Embryonic facial prominence (tissue), 1 donor: Measurements from ENCODE around the gene HAGHL.
"Not testable (repeated sequence)": the region's sequence is repeated elsewhere in the genome, so short reads cannot be mapped to it uniquely, and the experiment has no call there.

Experiments used
- DNase-seq: peaks from one replicate; pipeline ENCODE4 v3.0.0-alpha.2; 2016; ENCODE audit errors: extremely low spot score

HAGHL gene

DNA sequence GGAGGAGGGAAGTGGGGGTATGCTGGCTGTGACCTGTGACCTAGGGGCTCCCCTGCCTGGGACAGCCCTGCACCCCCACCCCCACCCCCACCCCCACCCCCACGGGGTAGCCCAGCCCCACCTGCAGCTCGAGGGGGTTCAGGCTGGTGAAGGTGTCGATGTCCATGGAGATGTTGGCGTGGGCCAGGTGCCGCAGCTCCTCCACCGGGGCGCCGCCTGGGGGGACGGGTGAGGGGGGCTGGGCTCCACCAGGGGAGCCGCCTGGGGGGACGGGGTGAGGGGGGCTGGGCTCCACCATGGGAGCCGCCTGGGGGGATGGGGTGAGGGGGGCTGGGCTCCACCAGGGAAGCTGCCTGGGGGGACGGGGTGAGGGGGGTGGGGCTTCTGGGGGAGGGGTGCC lies 43.5 kb downstream of the HAGHL start:
- no peak for DNase-seq

DNA sequence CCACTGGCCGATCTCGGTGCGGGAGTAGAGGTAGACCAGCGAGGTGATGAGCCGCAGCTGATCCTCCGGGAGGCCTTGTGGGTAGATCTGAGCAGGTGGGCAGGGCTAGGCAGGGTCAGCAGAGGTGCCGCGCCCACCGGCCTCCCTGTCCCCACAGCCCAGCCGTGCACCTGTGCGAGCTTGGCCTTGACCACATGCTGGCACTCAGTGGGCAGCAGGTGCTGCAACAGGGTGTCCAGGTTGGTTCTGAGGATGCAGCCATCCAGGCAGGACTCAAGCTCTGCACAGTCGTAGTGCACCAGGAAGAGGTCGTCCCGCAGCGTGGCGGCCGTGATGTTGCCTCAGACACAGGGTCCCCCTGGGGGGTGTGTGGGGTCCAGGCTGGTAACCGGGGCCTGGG lies 46.1 kb downstream of the HAGHL start:
- no peak for DNase-seq

DNA sequence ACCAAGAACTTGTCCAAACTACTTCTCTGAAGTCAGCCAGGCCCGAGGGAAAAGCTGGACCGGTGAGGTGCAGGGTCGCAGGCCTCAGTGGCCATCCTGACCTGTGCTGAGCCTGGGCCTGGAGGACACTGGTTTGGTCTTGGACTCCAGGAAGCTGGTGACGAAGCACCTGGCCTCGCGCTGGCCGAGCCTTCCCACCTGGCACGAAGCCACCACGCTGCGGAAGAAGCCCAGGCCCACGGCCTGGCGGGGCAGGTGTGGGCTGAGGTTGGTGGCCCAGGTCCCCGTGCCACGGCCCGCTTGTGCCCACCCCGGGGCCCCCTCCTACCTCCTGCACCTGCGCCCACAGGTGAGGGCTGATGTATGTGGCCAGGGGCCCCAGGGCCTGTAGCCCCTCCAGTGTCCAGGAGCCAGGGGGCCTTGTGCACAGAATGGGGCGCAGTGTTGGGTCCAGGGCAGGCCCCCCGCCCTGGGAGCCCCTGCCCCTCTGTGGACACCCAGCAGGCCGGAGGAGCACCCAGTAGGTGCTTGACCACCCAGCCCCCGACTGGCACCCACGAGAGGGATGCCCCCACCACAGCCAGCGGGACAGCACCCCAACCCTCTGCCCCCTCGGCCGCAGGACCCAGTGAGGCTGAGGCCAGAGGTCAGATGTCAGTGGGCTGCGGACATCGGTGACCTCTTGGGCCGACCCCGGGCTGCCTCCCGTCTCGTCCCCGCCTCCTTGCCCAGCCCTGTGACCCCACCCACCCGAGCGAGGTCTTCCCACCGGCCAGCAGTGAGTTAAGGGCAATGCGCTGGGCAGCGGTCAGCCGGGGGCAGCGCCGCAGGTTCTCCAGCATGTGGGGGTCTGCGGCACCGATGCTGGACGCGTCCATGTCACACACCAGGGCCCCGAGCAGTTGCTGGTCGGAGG lies 47.4 kb downstream of the HAGHL start:
- no peak for DNase-seq

DNA sequence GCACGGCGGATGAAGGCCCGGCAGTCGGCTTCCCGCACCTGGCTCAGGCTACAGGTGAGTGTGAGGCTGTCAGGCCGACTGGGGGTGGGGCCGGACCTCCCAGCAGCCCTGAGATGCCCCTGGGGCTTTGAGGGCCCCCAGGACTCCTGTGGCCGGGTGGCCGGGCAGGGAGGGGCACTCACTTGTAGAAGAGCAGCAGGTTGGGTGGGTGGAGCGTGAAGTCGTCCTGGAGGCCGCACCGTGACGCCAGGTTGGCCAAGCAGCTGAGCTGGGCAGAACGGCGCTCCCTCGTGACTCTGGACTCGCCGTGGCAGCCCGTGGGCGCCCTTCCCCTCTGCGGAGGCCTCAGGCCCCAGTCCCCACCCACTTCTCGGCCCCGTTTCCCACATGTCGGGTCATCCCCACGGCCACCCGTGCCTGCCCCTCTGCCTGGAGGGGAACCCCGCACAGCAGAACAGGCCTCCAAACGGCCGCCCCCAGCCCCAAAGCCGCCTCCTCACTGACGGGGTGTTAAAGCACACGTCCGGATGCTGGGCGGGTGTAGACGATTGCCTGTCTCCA lies 48.4 kb downstream of the HAGHL start:
- no peak for DNase-seq

DNA sequence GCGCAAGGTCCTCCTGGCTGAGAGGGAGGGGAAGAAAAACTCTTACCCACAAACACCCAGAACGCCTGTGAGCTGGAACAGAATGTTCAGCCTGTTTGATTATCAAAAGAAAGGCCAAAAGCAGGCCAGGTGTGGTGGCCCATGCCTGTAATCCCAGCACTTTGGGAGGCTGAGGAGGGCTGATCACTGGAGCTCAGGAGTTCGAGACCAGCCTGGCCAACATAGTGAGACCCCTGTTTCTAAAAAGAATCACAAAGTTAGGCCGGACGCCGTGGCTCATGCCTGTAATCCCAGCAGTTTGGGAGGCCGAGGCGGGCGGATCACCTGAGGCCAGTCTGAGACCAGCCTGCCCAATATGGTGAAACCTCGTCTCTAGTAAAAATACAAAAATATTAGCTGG lies 49.4 kb downstream of the HAGHL start:
- not testable (repeated sequence) for DNase-seq

DNA sequence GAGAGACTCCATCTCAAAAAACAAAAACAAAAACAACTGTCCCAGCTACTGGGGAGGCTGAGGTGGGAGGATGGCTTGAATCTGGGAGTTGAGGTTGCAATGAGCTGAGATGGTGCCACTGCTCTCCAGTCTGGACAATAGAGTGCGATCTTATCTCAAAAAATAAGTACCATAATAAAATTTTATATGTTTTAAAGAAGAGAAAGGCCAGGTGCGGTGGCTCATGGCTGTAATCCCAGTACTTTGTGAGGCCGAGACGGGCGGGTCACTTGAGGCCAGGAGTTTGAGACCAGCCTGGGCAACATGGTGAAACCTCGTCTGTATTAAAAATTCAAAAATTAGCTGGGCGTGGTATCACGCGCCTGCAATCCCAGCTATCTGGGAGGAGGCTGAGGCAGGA lies 49.9 kb downstream of the HAGHL start:
- no peak for DNase-seq

DNA sequence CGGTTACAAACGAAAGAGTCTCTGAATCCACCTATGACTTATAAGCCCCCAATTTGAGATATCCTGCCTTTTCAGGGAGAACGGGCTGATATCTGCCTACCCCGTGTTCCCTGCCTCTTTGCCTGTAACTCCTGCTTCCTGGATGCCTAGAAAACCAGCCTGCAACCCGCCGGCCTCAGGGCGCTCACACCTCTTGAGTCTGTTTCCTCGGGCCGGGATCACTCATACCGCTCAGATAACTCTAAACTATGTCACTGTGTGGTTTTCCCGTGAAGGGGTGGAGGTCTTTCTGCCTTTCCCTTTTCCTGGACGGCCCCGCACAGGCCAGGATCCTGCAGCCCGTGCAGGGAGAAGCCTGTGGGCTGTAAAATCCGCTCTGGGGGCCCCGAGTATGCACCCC lies 50.9 kb downstream of the HAGHL start:
- DNase-seq: no peak

DNA sequence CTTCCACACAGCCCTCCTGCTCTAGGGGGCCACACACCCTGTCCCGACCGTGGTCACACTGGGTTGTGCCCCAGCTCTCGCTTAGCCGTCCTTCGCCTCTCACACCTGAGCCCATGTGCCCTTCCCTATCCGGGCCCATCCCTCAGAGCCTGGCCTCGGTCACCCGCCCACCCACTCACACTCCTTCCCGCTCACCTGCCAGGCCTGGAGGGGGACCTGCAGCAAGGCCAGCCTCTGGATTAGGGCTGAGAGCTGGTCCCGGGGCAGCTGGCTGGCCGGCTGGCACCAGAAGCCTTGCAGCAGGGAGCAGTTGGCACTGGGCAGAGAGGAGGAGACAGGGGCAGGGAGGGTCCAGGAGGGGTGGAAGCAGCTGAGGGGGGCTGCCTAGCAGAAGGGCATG lies 51.5 kb downstream of the HAGHL start:
- DNase-seq: no peak

DNA sequence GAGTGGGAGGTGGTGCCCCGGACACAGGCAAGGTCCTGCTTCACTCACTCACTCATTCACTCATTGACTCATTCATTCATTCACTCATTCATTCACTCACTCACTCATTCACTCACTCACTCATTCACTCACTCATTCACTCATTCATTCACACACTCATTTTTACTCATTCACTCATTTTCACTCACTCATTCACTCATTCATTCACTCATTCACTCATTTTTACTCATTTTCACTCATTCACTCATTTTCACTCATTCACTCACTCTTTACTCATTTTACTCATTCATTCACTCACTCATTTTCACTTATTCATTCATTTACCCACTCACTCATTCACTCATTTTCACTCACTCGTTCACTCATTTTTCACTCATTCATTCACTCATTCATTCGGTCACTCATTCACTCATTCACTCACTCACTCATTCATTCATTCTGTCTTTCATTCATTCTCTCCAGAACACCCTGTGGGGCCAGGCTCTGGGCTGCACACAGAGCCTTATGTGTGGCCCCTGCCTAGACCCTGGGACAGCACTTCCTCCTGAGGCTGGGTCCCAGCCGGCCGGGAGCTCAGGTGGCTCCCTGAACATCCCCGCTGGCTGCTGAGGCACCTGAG lies 52.1 kb downstream of the HAGHL start:
- no peak for DNase-seq
